GM10248 (cell line): ENCODE data around the gene CEP57L1.
"Not testable (repeated sequence)": the region's sequence is repeated elsewhere in the genome, so short reads cannot be mapped to it uniquely, and the experiment has no call there.

Experiments used
- CTCF ChIA-PET: fragments of 300-600 bp; sonication (Branson Sonifier 250); formaldehyde crosslinking; extraction: SDS; loops from one replicate; lab custom pipeline; 2021; ENCODE audit warnings: antibody characterized with exemption; lab: Yijun Ruan, JAX
- POLR2A ChIA-PET: fragments of 350-650 bp; sonication (Branson Sonifier 250); formaldehyde crosslinking; extraction: SDS; loops from one replicate; lab custom pipeline; 2020; ENCODE audit warnings: antibody characterized with exemption; lab: Yijun Ruan, JAX
- DNase-seq: peaks from one replicate; pipeline ENCODE4 v3.0.0; 2012; ENCODE audit errors: extremely low spot score
- CTCF ChIP-seq: IDR thresholded peaks from 2 replicates; pipeline ENCODE4 v1.5.1; 2012; ENCODE audit warnings: mild to moderate bottlenecking, low read depth; ENCODE audit errors: extremely low read depth, missing control alignments, control extremely low read depth

The CEP57L1 gene

GRCh38 chr6:109096208-109096607 is 901 bp downstream of the CEP57L1 start:
- TF ChIP-seq CTCF: no peak
- DNase-seq: no peak
- ChIA-PET POLR2A (no interaction called here), CTCF (interaction anchor here (1.2 to 4.8 kb wide), 2 partner anchors 11 to 288 kb away, joined by 7 to 20 read pairs; no protein-coding TSS in a partner anchor)

- POLR2A ChIA-PET: no interaction called here
- TF ChIP-seq CTCF: no peak
- CTCF ChIA-PET: no interaction called here
- DNase-seq: no peak
Measured at GRCh38 chr6:109097661-109098060, 2.4 kb downstream of the CEP57L1 start.

- POLR2A ChIA-PET: no interaction called here
- no peak for DNase-seq
- CTCF ChIA-PET: no interaction called here
- no peak for TF ChIP-seq CTCF
Measured at GRCh38 chr6:109102762-109103161, 7.5 kb downstream of the CEP57L1 start.

GRCh38 chr6:109103942-109104341 is 8.6 kb downstream of the CEP57L1 start:
- TF ChIP-seq CTCF: no peak
- POLR2A ChIA-PET: no interaction called here
- CTCF ChIA-PET: interaction anchor here (1.2 kb wide), 1 partner anchor 15 kb away, joined by 3 read pairs; no protein-coding TSS in a partner anchor
- no peak for DNase-seq

- ChIA-PET POLR2A (no interaction called here), CTCF (interaction anchor here (1.2 to 1.5 kb wide), 2 partner anchors 10 to 14 kb away, joined by 3 to 4 read pairs; partner anchors contain the start of gene SESN1)
- TF ChIP-seq CTCF: no peak
- DNase-seq: no peak
Measured at GRCh38 chr6:109104512-109104911, 9.2 kb downstream of the CEP57L1 start.

- DNase-seq: no peak
- ChIA-PET CTCF (interaction anchor here (1.5 kb wide), 1 partner anchor 11 kb away, joined by 4 read pairs; the partner anchor contains the start of gene SESN1), POLR2A (interaction anchor here (0.5 kb wide), 1 partner anchor 279 kb away, joined by 6 read pairs; no protein-coding TSS in a partner anchor)
- TF ChIP-seq CTCF: no peak
Measured at GRCh38 chr6:109105681-109106080, 10.4 kb downstream of the CEP57L1 start.

- POLR2A ChIA-PET, CTCF ChIA-PET, DNase-seq: not testable (repeated sequence)
Measured at GRCh38 chr6:109109663-109110062, 14.4 kb downstream of the CEP57L1 start.

GRCh38 chr6:109112663-109113062 is 17.4 kb downstream of the CEP57L1 start:
- CTCF ChIA-PET, POLR2A ChIA-PET, DNase-seq: not testable (repeated sequence)
